Keratinocyte (primary cell): ENCODE measurements around the gene DTWD2. TPM values are rescaled to one million over a fixed set of nuclear protein-coding genes. Genes with fewer than 3 reads are reported as not detected.
"Not testable (repeated sequence)": the region's sequence is repeated elsewhere in the genome, so short reads cannot be mapped to it uniquely, and the experiment has no call there.

Experiments
- DNase-seq: peaks from one replicate; pipeline ENCODE4 v3.0.0-alpha.2; 2011; ENCODE audit warnings: low read depth, missing footprints, low spot score
- FAIRE-seq: peaks from 2 replicates; lab custom pipeline; 2011; peaks lifted over from hg19 to GRCh38; lab: Jason Lieb, UNC
- H2AFZ ChIP-seq: 2 replicates; pipeline ENCODE4 v1.6.0; 2012; ENCODE audit warnings: low read length, control low read depth, inconsistent platforms; ENCODE audit not compliant: control insufficient read depth
- H3K27ac ChIP-seq: 2 replicates; pipeline ENCODE4 v1.5.1; 2011; ENCODE audit warnings: low read length; ENCODE audit not compliant: control insufficient read depth, insufficient read depth
- H3K27me3 ChIP-seq: 3 replicates; pipeline ENCODE4 v1.6.0; 2011; ENCODE audit warnings: low read length; ENCODE audit not compliant: control insufficient read depth, insufficient read depth; ENCODE audit errors: extremely low read depth
- H3K36me3 ChIP-seq, 2 experiments: 2 replicates in 1 of 2; 3 replicates in 1 of 2; pipeline ENCODE4 v1.5.1; 2011; ENCODE audit warnings: low read length in 2 of 2, mild to moderate bottlenecking in 1 of 2; ENCODE audit not compliant: control insufficient read depth in 2 of 2, insufficient read depth in 2 of 2; ENCODE audit errors: extremely low read depth in 1 of 2
- H3K4me1 ChIP-seq: 3 replicates; pipeline ENCODE4 v1.5.1; 2011; ENCODE audit warnings: low read length; ENCODE audit not compliant: control insufficient read depth, insufficient read depth; ENCODE audit errors: extremely low read depth
- H3K4me2 ChIP-seq: 3 replicates; pipeline ENCODE4 v1.6.0; 2011; ENCODE audit warnings: low read depth, low read length; ENCODE audit not compliant: control insufficient read depth, insufficient read depth; ENCODE audit errors: extremely low read depth
- H3K4me3 ChIP-seq, 3 experiments: fragments of 200-600 bp in 1 of 3; sonication (generic) in 1 of 3; 2 replicates in 2 of 3; 3 replicates in 1 of 3; pipeline ENCODE4 v1.5.1; 2011 to 2016; ENCODE audit warnings: low read length in 3 of 3, mild to moderate bottlenecking in 3 of 3, control low read depth in 2 of 3, inconsistent platforms in 1 of 3, low read depth in 1 of 3, mixed read lengths in 1 of 3, mixed run types in 1 of 3, moderate library complexity in 1 of 3; ENCODE audit not compliant: control insufficient read depth in 2 of 3, insufficient read depth in 2 of 3; ENCODE audit errors: extremely low read depth in 1 of 3
- H3K79me2 ChIP-seq: 2 replicates; pipeline ENCODE4 v1.6.0; 2012; ENCODE audit warnings: low read length; ENCODE audit not compliant: control insufficient read depth, insufficient read depth
- H3K9ac ChIP-seq: 3 replicates; pipeline ENCODE4 v1.6.0; 2011; ENCODE audit warnings: low read length; ENCODE audit not compliant: control insufficient read depth, insufficient read depth; ENCODE audit errors: extremely low read depth
- H3K9me1 ChIP-seq: 3 replicates; pipeline ENCODE4 v1.6.0; 2011; ENCODE audit warnings: low read length; ENCODE audit not compliant: control insufficient read depth, insufficient read depth; ENCODE audit errors: extremely low read depth
- H3K9me3 ChIP-seq: 2 replicates; pipeline ENCODE4 v1.5.1; 2012; ENCODE audit warnings: low read depth, low read length; ENCODE audit not compliant: control insufficient read depth
- H4K20me1 ChIP-seq: 3 replicates; pipeline ENCODE4 v1.6.0; 2011; ENCODE audit warnings: low read length; ENCODE audit not compliant: control insufficient read depth, insufficient read depth; ENCODE audit errors: extremely low read depth
- EZH2 ChIP-seq: IDR thresholded peaks from one replicate; pipeline ENCODE4 v1.6.1; 2012; ENCODE audit warnings: inconsistent platforms, mild to moderate bottlenecking, low read length, moderate library complexity
- dilution Hi-C: fragments of 300-500 bp; cut with MboI; formaldehyde crosslinking; loops from one replicate; pipeline ENCODE4 v1.7.0; 2020; ENCODE audit warnings: low sequenced_read_pairs; ENCODE audit not compliant: extremely low pct_ligation_motif_present
- polyA plus RNA-seq, 5 experiments: library from polyadenylated mRNA; depleted of rRNA in 3 of 5; stranded (reverse) in 3 of 5; stranded (forward) in 1 of 5; unstranded in 1 of 5; fragments of >200 nt; gene quantifications; 1 replicate in 1 of 5; 2 replicates in 3 of 5; 3 replicates in 1 of 5; pipeline versions ENCODE4 v1.2.1 to v1.2.3, GENCODE V29; 2011 to 2012; ENCODE audit warnings: missing spikeins in 2 of 5, low read depth in 1 of 5, low replicate concordance in 1 of 5
- TF ChIP-seq, protein P1 (sequence below), 3 experiments: IDR thresholded peaks in 1 of 3; conservative IDR thresholded peaks in 1 of 3; optimal IDR thresholded peaks in 1 of 3; 2 replicates in 2 of 3; 3 replicates in 1 of 3; pipeline versions ENCODE3 to v1.5.1; 2011; ENCODE audit warnings: low read length in 3 of 3, mild to moderate bottlenecking in 3 of 3, moderate library complexity in 2 of 3, control low read depth in 1 of 3, inconsistent platforms in 1 of 3; ENCODE audit not compliant: insufficient read depth in 2 of 3; ENCODE audit errors: extremely low read depth in 1 of 3

Gene DTWD2
- polyA plus RNA-seq, 1 donor (not counting 4 experiments of a cell fraction or from before 2014, with no cell fraction given), result 2.9 TPM

GRCh38 chr5:118994595-118994994 is 6.2 kb upstream of the DTWD2 start:
- H3K27ac ChIP-seq, result no peak overlapping the region
- H3K9ac ChIP-seq, result no peak overlapping the region
- H3K79me2 ChIP-seq, result no peaks in the 10 kb centered on the region
- H2AFZ ChIP-seq, result no peak overlapping the region
- H4K20me1 ChIP-seq, result no peaks in the 10 kb centered on the region
- dilution Hi-C loops, result no loop called here
- peaks cover 7% of the 10 kb centered on the region for H3K4me1 ChIP-seq
- H3K36me3 ChIP-seq, result no peaks in the 10 kb centered on the region
- H3K27me3 ChIP-seq, result no peaks in the 10 kb centered on the region
- H3K4me3 ChIP-seq, result no peak overlapping the region
- H3K9me3 ChIP-seq, result no peaks in the 10 kb centered on the region
- no peak for TF ChIP-seq EZH2
- TF ChIP-seq, protein P1, sequence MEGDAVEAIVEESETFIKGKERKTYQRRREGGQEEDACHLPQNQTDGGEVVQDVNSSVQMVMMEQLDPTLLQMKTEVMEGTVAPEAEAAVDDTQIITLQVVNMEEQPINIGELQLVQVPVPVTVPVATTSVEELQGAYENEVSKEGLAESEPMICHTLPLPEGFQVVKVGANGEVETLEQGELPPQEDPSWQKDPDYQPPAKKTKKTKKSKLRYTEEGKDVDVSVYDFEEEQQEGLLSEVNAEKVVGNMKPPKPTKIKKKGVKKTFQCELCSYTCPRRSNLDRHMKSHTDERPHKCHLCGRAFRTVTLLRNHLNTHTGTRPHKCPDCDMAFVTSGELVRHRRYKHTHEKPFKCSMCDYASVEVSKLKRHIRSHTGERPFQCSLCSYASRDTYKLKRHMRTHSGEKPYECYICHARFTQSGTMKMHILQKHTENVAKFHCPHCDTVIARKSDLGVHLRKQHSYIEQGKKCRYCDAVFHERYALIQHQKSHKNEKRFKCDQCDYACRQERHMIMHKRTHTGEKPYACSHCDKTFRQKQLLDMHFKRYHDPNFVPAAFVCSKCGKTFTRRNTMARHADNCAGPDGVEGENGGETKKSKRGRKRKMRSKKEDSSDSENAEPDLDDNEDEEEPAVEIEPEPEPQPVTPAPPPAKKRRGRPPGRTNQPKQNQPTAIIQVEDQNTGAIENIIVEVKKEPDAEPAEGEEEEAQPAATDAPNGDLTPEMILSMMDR (optimal IDR thresholded peaks at IDR 0.05 in 1 of 3, IDR thresholded peaks at IDR 0.05 in 1 of 3, conservative IDR thresholded peaks at IDR 0.05 in 1 of 3; ENCODE audit: extremely low read depth in 1 of 3, insufficient read depth in 2 of 3, low read length in 3 of 3), result no peak
- FAIRE-seq, result no peak
- no peak for DNase-seq
- no peak overlapping the region for H3K4me2 ChIP-seq
- no peaks in the 10 kb centered on the region for H3K9me1 ChIP-seq

DNA sequence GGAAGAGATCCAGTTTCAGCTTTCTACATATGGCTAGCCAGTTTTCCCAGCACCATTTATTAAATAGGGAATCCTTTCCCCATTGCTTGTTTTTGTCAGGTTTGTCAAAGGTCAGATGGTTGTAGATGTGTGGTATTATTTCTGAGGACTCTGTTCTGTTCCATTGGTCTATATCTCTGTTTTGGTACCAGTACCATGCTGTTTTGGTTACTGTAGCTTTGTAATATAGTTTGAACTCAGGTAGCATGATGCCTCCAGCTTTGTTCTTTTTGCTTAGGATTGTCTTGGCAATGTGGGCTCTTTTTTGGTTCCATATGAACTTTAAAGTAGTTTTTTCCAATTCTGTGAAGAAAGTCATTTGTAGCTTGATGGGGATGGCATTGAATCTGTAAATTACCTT is 4.8 kb upstream of the DTWD2 start:
- H3K36me3 ChIP-seq, H3K27me3 ChIP-seq, H3K9me1 ChIP-seq, FAIRE-seq, H3K27ac ChIP-seq, dilution Hi-C loops, H3K9ac ChIP-seq, H3K4me3 ChIP-seq, DNase-seq, H2AFZ ChIP-seq, H3K9me3 ChIP-seq, H3K4me2 ChIP-seq, H4K20me1 ChIP-seq, H3K79me2 ChIP-seq: not testable (repeated sequence)
- peaks cover 13% of the 10 kb centered on the region for H3K4me1 ChIP-seq

DNA sequence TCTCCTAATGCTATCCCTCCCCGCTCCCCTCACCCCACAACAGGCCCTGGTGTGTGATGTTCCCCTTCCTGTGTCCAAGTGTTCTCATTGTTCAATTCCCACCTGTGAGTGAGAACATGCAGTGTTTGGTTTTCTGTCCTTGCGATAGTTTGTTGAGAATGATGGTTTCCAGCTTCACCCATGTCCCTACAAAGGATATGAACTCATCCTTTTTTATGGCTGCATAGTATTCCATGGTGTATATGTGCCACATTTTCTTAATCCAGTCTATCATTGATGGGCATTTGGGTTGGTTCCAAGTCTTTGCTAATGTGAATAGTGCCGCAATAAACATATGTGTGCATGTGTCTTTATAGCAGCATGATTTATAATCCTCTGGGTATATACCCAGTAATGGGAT is 3.7 kb upstream of the DTWD2 start:
- H3K4me2 ChIP-seq, H3K27me3 ChIP-seq, H3K27ac ChIP-seq, FAIRE-seq, H3K9me1 ChIP-seq, H3K9me3 ChIP-seq, H3K79me2 ChIP-seq, H2AFZ ChIP-seq, H3K36me3 ChIP-seq, H3K9ac ChIP-seq, H4K20me1 ChIP-seq, DNase-seq, H3K4me3 ChIP-seq, dilution Hi-C loops: not testable (repeated sequence)
- H3K4me1 ChIP-seq, result peaks cover 20% of the 10 kb centered on the region
